Activated naive CD8-positive, alpha-beta T cell treated with anti-CD3 and anti-CD28 coated beads, Interleukin-2, amount 50 U/mL, for 24 hours (primary cell): ENCODE measurements around the gene CEP95.

Experiments
- ATAC-seq: fragments of 150-1000 bp; cut with Tn5 transposase; one replicate; pipeline ENCODE4 v1.10.0; 2021
- DNase-seq: peaks from one replicate; pipeline ENCODE4 v3.0.0; 2021
- H3K27ac Mint-ChIP-seq: one replicate; pipeline ENCODE4 v1.8.0; 2021; ENCODE audit warnings: mild to moderate bottlenecking, mixed read lengths
- H3K27me3 Mint-ChIP-seq: one replicate; pipeline ENCODE4 v1.8.0; 2021; ENCODE audit warnings: mixed read lengths
- H3K36me3 Mint-ChIP-seq: one replicate; pipeline ENCODE4 v1.8.0; 2021; ENCODE audit warnings: low read depth, mixed read lengths
- H3K4me1 Mint-ChIP-seq: one replicate; pipeline ENCODE4 v1.8.0; 2021; ENCODE audit warnings: mixed read lengths
- H3K4me3 Mint-ChIP-seq: one replicate; pipeline ENCODE4 v1.8.0; 2021; ENCODE audit warnings: mild to moderate bottlenecking, moderate library complexity, mixed read lengths
- H3K9me3 Mint-ChIP-seq: one replicate; pipeline ENCODE4 v1.8.0; 2021; ENCODE audit warnings: mixed read lengths

CEP95 gene

DNA sequence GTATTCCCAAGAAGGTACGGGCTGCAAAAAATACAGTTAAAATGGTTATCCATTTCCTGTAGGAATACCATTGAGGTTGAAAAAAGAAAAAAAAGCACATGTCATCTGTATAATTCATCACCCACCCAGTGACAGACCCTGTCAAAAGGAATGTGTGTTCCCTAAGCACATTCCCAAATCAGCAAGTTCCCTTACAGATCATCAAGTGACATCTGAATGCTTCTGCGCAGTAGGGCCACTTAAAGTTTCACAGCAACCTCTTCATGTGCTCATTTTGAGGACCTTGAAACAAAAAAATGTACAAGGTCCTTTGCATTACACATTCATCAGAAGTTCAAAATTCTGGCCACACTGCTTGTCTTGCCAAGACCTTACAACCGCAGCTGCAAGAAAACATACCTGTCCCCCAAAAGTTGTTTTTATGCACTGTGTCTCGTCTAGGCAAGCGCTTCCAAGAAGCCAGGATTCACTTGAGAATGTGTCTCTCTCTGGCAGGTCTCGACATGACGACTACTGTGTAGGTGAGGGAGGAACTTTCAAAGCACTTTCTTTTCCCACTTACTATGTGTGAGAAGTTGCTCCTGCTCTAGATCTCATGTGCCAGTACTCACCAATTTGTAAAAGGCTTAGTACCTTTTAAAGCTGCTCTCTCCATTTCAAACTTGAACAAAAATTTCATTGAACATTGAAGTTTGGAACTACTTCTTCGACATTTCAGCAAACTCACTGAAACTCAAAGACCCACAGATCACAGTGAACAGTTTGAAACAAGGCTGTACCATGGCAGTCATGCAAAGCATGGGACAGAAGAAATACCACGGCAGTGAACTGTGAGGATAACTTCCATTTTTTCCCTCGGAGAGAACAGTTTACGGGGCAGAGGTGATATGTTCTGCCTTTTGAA, 5.7 kb upstream of the CEP95 start:
- ATAC-seq (no peak), DNase-seq (no peak)
- Mint-ChIP-seq H3K4me1 (peaks cover 86% of the 10 kb centered on the region), H3K9me3 (no peaks in the 10 kb centered on the region), H3K4me3 (no peak overlapping the region), H3K27me3 (peaks cover 2% of the 10 kb centered on the region), H3K27ac (peak overlapping the region; percentile 42), H3K36me3 (peaks cover 87% of the 10 kb centered on the region)

GRCh38 chr17:64502021-64502420, 4.8 kb upstream of the CEP95 start:
- Mint-ChIP-seq H3K27ac (peak overlapping the region; percentile 42), H3K36me3 (peaks cover 83% of the 10 kb centered on the region), H3K9me3 (no peaks in the 10 kb centered on the region), H3K27me3 (peaks cover 5% of the 10 kb centered on the region), H3K4me3 (no peak overlapping the region), H3K4me1 (peaks cover 85% of the 10 kb centered on the region)
- ATAC-seq: no peak
- no peak for DNase-seq

DNA sequence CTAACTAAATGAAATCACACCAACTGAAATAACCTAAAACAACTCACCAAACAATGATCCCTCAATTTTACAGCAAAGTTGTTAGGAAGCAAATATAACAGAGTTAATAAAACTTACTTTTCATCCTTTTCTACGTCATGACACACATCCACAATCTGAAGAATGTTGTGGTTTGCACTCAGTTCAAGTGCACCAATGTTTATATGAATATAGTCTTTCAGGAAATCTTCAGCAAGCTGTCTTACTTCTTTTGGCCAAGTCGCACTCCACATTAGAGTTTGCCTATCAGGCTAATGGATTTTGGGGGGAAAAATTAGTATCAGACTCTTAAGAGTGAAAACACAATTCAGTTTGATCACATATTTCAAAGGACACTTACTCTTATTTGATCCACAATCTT, 4.0 kb upstream of the CEP95 start:
- Mint-ChIP-seq H3K4me3 (peak overlapping the region; percentile 33), H3K27ac (peak overlapping the region; percentile 42)
- ATAC-seq: no peak

DNA sequence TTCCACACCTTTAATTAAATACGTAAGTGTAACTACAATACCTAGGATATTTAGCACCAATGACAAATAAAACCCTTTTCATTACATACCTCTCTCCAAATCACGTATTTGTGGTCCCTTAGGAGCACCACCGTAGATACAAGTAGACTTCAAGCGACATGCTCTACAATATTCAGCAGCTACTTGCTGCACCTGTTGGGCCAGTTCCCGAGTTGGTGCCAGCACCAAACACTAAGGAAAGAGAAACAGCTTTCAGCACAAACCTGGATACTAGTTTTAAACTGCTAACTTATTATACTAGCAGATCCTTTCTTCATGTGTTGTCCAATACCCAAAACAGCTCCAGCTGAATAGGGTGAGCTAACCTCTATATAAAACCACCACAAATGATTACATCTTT, 3.4 kb upstream of the CEP95 start:
- DNase-seq: no peak
- peaks cover 79% of the 10 kb centered on the region for H3K36me3 Mint-ChIP-seq
- peaks cover 82% of the 10 kb centered on the region for H3K4me1 Mint-ChIP-seq
- H3K27me3 Mint-ChIP-seq: peaks cover 3% of the 10 kb centered on the region
- peak overlapping the region; percentile 42 for H3K27ac Mint-ChIP-seq
- H3K4me3 Mint-ChIP-seq: peak overlapping the region; percentile 33
- no peak for ATAC-seq
- H3K9me3 Mint-ChIP-seq: no peaks in the 10 kb centered on the region

More for the DNA sequence above, 4.0 kb upstream of the CEP95 start:
- Mint-ChIP-seq H3K4me1 (peaks cover 83% of the 10 kb centered on the region), H3K36me3 (peaks cover 84% of the 10 kb centered on the region), H3K27me3 (peaks cover 3% of the 10 kb centered on the region), H3K9me3 (no peaks in the 10 kb centered on the region)
- DNase-seq: no peak

- Mint-ChIP-seq H3K27ac (peak overlapping the region; percentile 100), H3K27me3 (peaks cover 3% of the 10 kb centered on the region), H3K4me1 (peaks cover 80% of the 10 kb centered on the region), H3K9me3 (no peaks in the 10 kb centered on the region), H3K4me3 (peak overlapping the region; percentile 100), H3K36me3 (peaks cover 79% of the 10 kb centered on the region)
- ATAC-seq: no peak
- DNase-seq: no peak
Measured at GRCh38 chr17:64503821-64504768, 2.7 kb upstream of the CEP95 start.

DNA sequence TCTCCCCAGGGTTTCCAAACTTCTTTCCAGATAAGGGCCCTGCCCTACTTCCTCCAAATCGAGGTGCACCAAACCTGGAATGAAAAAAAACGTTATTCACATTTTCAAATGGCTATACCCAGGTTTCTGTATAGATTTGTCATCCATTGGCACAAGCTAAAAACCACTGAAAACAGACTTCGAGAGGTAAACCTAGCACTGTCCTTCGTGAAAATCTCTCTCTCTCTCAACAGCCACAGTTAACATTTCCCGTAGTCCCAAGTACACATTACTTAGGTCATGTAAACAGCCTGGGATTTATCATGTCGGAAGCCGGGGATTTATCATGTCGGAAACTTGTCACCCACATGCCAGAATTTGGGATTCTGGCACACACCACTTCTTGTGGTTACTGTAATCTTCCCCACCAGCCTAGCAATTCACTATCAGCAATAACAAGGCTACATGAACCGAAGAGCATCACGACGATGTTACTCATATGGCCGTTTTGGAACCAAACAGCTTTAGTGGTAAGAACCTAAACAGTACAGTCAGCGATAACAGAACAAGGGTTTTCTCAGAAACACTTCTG, 1.9 kb upstream of the CEP95 start:
- no peak for ATAC-seq
- Mint-ChIP-seq H3K36me3 (peaks cover 74% of the 10 kb centered on the region), H3K9me3 (no peaks in the 10 kb centered on the region), H3K27me3 (peaks cover 3% of the 10 kb centered on the region), H3K4me3 (peak overlapping the region; percentile 100), H3K4me1 (peaks cover 76% of the 10 kb centered on the region), H3K27ac (peak overlapping the region; percentile 100)
- no peak for DNase-seq

GRCh38 chr17:64505340-64506200, 1.2 kb upstream of the CEP95 start:
- DNase-seq: peak; percentile 83
- Mint-ChIP-seq H3K4me1 (peaks cover 70% of the 10 kb centered on the region), H3K9me3 (no peaks in the 10 kb centered on the region)

GRCh38 chr17:64506201-64506575, 589 bp upstream of the CEP95 start, which contains the start of gene DDX5:
TSS of gene DDX5 (minus strand) at chr17:64506289. CDS start at chr17:64506119, 170 bp downstream.
- peaks cover 3% of the 10 kb centered on the region for H3K27me3 Mint-ChIP-seq
- ATAC-seq: peak; percentile 71
- H3K4me3 Mint-ChIP-seq: peak within 1 kb of the TSS; percentile 100
- H3K9me3 Mint-ChIP-seq: no peaks in the 10 kb centered on the region
- peak; percentile 98 for DNase-seq
- H3K27ac Mint-ChIP-seq: peak within 1 kb of the TSS; percentile 100
- peaks cover 64% of the 10 kb centered on the region for H3K4me1 Mint-ChIP-seq
- H3K36me3 Mint-ChIP-seq: peaks cover 71% of the 10 kb centered on the region

More at GRCh38 chr17:64505340-64506200, 1.2 kb upstream of the CEP95 start:
- Mint-ChIP-seq H3K36me3 (peaks cover 72% of the 10 kb centered on the region), H3K27ac (peak overlapping the region; percentile 100), H3K27me3 (peaks cover 3% of the 10 kb centered on the region), H3K4me3 (peak overlapping the region; percentile 100)
- ATAC-seq: peak; percentile 37

DNA sequence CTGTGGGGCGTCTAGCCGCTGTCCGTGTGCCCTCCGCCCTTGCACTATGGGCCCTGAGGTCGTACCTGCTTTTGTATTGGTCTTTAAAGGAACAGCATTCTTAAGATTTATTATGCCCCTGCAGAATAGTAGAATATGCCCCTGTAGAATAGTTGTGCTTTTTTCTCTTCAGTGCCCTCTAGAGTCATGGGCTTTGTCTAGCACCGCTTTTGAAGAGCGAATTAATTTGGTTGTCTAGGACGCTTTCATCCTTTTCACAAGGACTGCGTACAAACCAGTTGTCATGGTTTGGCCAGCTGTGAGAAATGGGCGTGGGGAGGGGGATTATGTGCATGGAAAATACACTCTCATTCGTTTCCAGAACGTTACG, 621 bp downstream of the CEP95 start:
- Mint-ChIP-seq H3K4me1 (peaks cover 57% of the 10 kb centered on the region), H3K9me3 (no peaks in the 10 kb centered on the region), H3K27me3 (peaks cover 3% of the 10 kb centered on the region), H3K4me3 (peak overlapping the region; percentile 100), H3K27ac (peak overlapping the region; percentile 100), H3K36me3 (peaks cover 67% of the 10 kb centered on the region)
- DNase-seq (peak; percentile 17), ATAC-seq (peak; percentile 22)

DNA sequence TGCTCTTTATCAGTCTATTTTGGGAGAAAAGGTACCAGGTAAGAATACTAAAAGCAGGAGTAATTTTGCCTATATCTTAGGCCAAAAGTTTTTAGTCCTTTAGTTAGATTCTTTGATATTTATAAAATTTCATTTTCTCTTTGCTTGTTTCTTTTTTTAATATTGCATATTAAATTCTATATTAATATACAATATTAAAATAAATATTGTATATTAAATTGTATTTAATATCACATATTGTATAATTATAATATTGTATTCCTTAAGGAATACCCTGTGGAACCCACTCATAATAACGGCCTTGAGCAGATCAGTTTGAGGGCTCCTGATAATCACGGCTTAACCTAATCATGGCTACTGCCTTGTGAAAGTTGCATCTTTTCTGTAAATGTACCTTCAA, 1.9 kb downstream of the CEP95 start:
- H3K27ac Mint-ChIP-seq: no peak overlapping the region
- peak overlapping the region; percentile 100 for H3K4me3 Mint-ChIP-seq
- no peak for ATAC-seq

GRCh38 chr17:64509179-64509578, 2.4 kb downstream of the CEP95 start:
- Mint-ChIP-seq H3K4me1 (peaks cover 43% of the 10 kb centered on the region), H3K27ac (no peak overlapping the region), H3K9me3 (no peaks in the 10 kb centered on the region), H3K4me3 (no peak overlapping the region), H3K27me3 (peaks cover 3% of the 10 kb centered on the region), H3K36me3 (peaks cover 58% of the 10 kb centered on the region)
- ATAC-seq (no peak), DNase-seq (no peak)

More for the DNA sequence above, 1.9 kb downstream of the CEP95 start:
- no peaks in the 10 kb centered on the region for H3K9me3 Mint-ChIP-seq
- peaks cover 48% of the 10 kb centered on the region for H3K4me1 Mint-ChIP-seq
- no peak for DNase-seq
- peaks cover 3% of the 10 kb centered on the region for H3K27me3 Mint-ChIP-seq
- peaks cover 61% of the 10 kb centered on the region for H3K36me3 Mint-ChIP-seq

- no peak overlapping the region for H3K4me3 Mint-ChIP-seq
- H3K4me1 Mint-ChIP-seq: peaks cover 20% of the 10 kb centered on the region
- ATAC-seq (no peak), DNase-seq (no peak)
- peaks cover 36% of the 10 kb centered on the region for H3K36me3 Mint-ChIP-seq
- no peaks in the 10 kb centered on the region for H3K9me3 Mint-ChIP-seq
- H3K27ac Mint-ChIP-seq: no peak overlapping the region
- H3K27me3 Mint-ChIP-seq: no peaks in the 10 kb centered on the region
Measured at GRCh38 chr17:64515419-64515818, 8.6 kb downstream of the CEP95 start.

GRCh38 chr17:64515829-64516228, 9.1 kb downstream of the CEP95 start:
- no peak overlapping the region for H3K4me3 Mint-ChIP-seq
- peaks cover 20% of the 10 kb centered on the region for H3K4me1 Mint-ChIP-seq
- H3K27ac Mint-ChIP-seq: no peak overlapping the region
- ATAC-seq (no peak), DNase-seq (no peak)
- no peaks in the 10 kb centered on the region for H3K9me3 Mint-ChIP-seq
- no peaks in the 10 kb centered on the region for H3K27me3 Mint-ChIP-seq
- peaks cover 33% of the 10 kb centered on the region for H3K36me3 Mint-ChIP-seq
